ENCODE results near the gene XRCC3.
"Not testable (repeated sequence)": the region's sequence is repeated elsewhere in the genome, so short reads cannot be mapped to it uniquely, and the experiment has no call there.

The XRCC3 gene

DNA sequence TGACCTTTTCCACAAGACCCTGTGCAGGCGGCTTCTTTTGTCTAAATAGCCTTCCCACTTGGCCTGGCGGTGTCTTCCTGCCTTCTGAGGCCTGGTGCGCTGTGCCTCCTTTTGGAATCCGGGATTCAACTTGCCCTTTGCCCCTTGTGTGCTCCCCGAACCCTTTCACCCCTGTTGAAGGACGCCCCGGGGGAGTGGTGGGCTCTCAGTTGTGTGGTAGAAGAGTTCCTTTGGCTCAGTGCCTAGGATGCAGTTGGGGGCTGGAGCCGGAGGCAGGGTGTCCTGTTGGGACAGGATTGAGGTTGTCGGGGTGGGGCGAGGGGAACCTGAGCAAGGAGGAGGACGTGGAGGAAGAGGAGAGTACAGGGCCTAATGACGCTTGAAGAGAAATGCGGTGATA lies 51.7 kb downstream of the XRCC3 start:
- DNase-seq (ENCODE audit: low read depth), result no peak

DNA sequence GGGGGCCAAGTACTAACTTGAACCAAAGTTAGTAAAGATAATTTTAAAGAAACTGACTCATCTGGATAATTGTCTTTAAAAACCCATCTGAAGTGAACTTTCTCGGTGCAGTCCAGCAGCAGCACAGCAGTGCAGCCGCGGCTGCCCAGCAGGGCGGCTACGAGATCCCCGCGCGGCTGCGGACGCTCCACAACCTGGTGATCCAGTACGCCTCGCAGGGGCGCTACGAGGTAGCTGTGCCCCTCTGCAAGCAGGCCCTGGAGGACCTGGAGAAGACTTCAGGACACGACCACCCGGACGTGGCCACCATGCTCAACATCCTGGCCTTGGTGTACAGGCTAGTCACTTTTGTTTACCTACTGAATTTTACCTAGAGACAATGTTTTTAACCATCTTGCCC lies 52.7 kb downstream of the XRCC3 start:
- no peak for DNase-seq (ENCODE audit: low read depth)

DNA sequence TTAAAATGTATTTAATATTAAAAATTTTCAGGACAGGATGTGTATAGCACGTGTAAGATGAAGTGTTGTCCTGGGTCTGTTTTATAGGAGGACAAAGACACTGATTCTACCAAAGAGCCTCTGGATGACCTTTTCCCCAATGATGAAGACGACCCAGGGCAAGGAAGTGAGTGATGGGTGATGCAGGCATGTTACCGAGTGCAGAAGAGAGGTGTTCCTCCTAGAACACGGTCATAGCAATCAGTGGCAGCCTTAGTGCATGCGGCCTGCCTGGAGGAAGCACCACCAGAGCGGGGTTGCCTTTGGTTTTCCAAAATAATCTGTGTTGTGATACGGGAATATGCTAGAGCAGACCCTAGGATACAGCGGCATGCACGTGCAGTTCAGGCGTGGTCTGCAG lies 53.2 kb downstream of the XRCC3 start:
- no peak for DNase-seq (ENCODE audit: low read depth)

DNA sequence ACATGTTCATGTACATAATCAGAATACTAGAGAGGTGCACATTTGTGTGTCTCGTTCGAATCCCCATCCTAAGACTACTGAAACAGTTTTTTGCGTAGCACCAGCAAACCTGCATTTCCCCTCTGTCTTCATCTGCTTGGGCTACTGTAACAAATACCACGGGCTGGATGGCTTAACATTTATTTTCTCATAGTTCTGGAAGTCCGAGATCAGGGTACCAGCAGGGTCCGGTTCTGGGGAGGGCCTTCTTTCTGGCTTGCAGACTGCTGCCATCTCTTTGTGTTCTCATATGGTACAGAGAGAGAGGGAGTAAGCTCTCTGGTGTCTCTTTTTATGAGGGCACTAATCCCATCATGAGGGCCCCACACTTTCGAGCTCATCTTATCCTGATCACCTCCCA lies 55.6 kb downstream of the XRCC3 start:
- DNase-seq (ENCODE audit: low read depth), result no peak

DNA sequence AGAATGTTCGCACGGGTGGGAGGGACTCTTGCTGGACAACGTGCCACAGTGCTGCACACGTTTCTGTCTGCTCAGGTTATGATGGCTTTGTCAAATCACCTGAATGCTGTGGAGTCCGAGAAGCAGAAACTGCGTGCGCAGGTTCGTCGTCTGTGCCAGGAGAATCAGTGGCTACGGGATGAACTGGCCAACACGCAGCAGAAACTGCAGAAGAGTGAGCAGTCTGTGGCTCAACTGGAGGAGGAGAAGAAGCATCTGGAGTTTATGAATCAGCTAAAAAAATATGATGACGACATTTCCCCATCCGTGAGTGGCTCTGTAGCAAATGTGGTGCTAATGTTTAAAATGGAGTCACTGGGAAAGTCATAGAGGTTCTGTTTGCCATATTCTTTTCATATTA lies 57.8 kb downstream of the XRCC3 start:
- DNase-seq (ENCODE audit: low read depth), result no peak

DNA sequence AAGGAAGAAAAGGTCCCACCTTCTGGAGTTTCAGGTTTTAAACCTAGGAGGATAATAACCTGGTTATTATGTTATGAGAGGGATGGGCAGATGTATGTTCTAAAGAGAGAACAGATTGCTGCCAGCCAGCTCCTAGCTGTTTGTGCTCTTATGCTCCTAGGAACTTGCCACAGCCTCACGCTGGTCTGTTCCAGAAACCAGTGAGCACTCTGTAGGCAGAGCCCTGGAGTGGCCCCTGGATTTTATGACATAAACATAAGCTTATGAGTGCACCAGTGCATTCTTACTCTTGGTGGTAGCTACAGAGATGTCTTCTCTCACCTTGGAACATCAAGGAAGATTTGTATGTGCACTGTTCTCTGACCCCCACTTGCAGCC lies 58.5 kb downstream of the XRCC3 start:
- no peak for DNase-seq (ENCODE audit: low read depth)

DNA sequence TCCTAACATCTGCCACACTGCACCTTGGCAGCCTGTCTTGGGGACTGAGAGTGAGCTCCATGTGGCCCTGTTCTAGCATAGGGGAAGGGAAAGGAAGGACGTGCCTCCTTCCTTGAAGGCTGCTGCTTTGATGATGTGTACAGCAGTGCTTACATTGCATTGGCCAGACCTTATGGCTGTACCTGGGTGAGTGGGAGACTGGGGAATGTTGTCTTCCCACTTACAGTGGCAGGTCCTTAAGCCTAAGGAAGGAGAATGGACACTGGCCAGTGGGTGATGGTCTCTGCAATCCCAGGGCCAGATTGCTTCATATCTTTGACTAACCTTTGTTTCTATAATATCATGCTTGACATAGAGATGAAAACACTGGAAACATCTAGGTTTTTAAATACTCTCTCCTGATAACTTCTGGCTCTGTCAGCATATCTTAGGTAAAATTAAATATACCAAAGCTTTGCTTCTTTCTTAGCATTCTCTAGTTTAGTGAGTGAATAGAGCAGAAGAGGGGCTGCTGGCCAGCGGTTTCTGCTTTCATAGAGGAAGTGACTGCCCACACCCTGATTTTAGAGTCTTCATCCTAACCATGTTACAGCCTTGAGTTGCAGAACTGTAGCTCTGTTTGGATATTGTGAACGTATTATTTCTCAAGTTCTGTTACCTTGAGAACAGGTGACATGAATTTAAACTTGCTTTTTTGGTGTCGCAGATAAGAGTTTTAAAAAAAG lies 59.1 kb downstream of the XRCC3 start:
- DNase-seq (ENCODE audit: low read depth), result no peak

DNA sequence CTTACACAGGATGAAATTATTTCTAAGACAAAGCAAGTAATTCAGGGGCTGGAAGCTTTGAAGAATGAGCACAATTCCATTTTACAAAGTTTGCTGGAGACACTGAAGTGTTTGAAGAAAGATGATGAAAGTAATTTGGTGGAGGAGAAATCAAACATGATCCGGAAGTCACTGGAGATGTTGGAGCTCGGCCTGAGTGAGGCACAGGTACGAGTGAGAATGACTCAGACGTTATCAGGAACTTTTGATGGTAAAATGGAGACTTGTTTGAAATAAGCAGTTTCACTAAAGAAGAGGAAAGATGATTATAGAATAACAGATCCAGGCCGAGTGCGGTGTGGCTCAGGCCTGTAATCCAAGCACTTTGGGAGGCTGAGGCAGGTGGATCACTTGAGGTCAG lies 60.6 kb downstream of the XRCC3 start:
- no peak for DNase-seq (ENCODE audit: low read depth)

DNA sequence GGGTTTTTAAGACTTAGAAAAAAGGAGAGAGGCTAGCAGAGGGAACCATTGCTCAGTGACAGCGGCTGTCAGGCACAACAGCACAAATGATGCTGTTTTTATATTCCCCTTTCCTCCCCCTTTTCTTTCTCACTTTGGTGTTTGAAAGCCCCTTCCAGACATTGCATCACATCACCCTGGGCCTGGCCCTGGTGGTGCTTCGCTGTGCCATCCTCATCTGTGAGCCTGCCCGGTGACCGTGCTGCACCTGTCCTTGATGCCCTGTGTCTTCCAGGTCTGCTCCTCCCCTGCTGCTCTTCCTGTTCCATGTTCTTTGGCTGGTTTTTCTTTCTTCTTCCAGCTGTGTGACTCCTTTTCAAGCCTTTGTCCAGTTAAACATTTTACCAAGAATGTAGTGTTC lies 61.4 kb downstream of the XRCC3 start:
- no peak for DNase-seq (ENCODE audit: low read depth)

DNA sequence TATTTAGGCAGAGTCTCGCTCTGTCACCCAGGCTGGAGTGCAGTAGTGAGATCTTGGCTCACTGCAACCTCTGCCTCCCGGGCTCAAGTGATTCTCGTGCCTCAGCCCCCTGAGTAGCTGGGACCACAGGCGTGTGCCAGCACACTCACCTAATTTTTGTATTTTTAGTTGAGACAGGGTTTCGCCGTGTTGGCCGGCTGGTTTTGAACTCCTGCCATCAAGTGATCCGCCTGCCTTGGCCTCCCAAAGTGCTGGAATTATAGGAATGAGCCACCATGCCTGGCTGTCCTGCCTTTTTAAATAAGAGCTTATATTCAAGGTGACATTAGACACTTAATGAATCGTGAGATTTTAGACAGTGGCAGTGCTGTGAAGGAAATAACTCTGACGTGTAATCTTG lies 61.9 kb downstream of the XRCC3 start:
- DNase-seq (ENCODE audit: low read depth), result not testable (repeated sequence)

DNA sequence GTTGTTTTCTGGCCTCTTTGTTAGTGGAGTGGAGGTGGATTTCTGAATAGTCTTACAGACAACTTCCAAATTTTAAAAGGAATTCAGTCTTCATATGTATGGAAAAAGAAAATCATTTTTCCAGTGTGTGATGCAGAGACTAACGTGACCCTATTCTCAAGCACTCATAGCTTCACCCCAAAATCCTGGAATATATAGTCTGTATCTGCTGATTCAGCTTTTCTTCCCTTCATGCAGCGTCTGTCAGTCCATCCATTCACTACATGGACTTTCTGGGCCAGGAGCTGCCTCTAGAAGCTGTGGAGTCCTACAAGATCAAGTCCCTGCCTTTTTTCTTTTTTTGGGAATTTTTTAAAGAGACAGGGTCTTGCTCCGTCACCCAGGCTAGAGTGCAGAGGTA lies 62.4 kb downstream of the XRCC3 start:
- no peak for DNase-seq (ENCODE audit: low read depth)

DNA sequence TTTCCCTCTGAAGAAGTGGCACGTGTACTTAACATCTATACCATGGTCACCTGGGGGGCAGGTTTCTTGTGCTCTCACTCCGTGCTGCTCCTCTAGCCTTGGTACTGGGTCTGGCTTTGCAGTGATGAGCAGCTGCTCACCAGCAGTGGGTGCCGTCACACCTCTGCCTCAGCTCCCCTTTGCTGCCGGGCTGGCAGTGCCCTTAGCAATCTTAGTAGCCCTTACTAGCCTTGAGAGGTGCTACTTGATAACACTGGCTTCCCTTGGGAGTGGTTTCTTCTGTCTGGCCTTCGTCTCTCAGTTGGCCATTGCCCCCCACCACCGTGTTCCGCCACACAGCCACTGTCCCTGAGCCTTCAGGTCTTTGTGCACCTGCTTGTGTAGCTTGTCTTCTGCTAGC lies 63.7 kb downstream of the XRCC3 start:
- DNase-seq (ENCODE audit: low read depth), result no peak

DNA sequence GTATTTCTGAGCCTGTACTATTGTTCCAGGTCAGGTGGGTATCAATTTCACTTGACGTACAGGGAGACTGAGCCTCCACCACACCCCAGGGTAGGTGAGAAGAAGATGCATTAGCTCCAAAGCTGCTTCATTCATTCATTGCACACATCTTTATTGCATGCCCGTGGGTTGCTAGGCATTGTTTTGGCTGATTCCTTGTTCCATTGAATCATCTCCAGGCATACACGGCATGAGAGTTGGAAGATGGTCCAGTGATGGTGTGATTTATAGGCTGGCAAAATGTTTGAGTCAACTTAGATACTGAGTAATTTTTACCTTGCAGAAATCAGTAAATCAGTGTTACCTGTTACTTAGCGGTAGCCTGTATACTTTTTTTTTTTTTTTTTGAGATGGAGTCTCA lies 65.0 kb downstream of the XRCC3 start:
- no peak for DNase-seq (ENCODE audit: low read depth)

DNA sequence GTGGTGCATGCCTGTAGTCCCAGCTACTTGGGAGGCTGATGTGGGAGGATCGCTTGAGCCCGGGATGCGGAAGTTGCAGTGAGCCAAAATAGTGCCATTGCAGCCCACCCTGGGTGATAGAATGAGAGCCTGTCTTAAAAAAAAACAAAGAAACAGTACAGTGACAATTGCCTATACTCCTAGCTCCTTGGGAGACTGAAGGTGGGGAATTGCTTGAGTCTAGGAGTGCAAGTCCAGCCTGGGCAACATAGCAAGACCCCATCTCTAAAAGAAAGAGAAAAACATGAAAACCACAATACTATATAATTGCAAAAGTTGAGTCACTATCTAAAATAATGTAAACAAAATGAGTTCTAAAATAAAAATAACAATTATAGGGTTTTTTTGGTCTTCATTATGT lies 66.2 kb downstream of the XRCC3 start:
- no peak for DNase-seq (ENCODE audit: low read depth)

All from stimulated activated CD8-positive, alpha-beta memory T cell treated with anti-CD3 and anti-CD28 coated beads, Interleukin-12 subunit alpha, Interleukin-12 subunit beta, amount 100 ng/mL, for 4 hours (primary cell).